ENCODE measurements around the gene STK32C.
"Not testable (repeated sequence)": the region's sequence is repeated elsewhere in the genome, so short reads cannot be mapped to it uniquely, and the experiment has no call there.

STK32C gene

DNA sequence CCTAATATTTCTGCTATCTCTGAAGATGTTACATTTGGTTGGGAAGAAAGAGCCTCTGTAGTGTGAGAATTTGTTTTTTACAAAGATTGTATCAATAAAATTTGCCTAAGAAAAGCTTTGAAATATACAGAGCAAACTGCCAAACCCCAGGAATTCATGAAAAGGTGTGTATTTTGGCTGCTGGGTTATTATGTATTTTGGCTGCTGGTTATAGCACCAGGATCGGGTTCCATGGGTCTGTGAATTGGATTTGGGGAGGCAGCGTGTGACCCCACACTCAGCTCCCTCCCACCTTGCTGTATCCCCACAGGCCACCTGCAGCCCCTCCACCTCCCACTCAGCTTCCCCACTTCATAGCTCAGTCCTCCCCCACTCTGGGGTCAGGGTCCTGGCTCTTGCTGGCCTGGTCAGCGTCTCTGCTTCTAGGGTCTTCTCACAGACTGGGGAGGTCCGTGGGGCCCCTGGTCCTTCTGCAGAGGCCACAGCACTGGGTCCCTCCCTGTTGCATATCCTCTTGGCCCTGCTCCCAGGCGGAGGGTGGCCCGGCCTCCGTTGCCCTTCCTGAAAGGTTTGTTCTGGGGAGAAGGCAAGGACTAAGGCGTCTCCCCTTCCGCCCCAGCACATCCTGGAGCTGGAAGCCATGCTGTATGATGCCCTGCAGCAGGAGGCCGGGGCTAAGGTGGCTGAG, 145.0 kb downstream of the STK32C start:
- DNase-seq = no peak

DNA sequence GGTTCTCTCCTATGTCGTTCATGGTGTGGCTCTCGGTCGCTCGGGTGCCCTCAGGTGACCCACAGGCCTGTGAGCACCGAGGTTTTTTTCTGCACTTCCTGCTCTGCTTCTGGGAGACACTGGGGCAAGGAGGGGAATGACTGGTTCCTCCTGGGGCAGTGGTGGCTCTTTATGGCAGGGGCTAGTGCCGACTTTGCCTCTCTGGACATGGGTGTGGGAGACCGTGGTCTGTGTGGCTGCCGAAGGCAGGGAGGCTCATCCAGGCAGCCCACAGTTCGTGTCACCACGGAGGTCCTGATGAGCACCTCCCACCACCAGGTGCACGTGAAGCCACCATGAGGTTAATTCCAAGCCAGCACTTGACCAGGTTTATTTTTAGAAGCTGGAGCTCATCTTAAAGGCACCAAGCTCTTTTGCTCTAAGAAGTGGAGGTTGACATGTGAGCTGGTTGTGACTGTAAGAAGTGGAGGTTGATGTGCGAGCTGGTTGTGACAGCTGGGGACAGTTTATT, 145.7 kb downstream of the STK32C start:
- DNase-seq = no peak

DNA sequence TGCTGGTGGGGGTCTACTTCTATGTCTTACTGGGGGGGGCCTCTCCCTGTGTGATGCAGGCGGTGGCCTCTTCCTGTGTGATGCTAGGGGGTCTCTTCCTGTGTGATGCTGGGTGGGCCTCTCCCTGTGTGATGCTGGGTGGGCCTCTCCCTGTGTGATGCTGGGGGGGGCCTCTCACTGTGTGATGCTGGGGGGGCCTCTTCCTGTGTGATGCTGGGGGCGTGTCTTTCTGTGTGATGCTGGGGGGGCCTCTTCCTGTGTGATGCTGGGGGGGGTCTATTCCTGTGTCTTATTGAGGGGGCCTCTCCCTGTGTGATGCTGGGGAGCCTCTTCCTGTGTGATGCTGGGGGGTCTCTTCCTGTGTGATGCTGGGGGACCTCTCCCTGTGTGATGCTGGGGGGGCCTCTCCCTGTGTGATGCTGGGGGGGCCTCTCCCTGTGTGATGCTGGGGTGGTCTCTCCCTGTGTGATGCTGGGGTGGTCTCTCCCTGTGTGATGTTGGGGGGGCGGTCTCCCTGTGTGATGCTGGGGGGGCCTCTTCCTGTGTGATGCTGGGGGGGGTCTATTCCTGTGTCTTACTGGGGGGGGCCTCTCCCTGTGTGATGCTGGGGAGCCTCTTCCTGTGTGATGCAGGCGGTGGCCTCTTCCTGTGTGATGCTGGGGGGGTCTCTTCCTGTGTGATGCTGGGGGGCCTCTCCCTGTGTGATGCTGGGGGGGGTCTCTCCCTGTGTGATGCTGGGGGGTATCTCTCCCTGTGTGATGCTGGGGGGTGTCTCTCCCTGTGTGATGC, 146.7 kb downstream of the STK32C start:
- DNase-seq = not testable (repeated sequence)

DNA sequence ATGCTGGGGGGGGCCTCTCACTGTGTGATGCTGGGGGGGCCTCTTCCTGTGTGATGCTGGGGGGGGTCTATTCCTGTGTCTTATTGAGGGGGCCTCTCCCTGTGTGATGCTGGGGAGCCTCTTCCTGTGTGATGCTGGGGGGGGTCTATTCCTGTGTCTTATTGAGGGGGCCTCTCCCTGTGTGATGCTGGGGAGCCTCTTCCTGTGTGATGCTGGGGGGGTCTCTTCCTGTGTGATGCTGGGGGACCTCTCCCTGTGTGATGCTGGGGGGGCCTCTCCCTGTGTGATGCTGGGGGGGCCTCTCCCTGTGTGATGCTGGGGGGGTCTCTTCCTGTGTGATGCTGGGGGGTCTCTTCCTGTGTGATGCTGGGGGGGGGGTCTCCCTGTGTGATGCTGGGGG, 147.5 kb downstream of the STK32C start:
- DNase-seq = not testable (repeated sequence)

DNA sequence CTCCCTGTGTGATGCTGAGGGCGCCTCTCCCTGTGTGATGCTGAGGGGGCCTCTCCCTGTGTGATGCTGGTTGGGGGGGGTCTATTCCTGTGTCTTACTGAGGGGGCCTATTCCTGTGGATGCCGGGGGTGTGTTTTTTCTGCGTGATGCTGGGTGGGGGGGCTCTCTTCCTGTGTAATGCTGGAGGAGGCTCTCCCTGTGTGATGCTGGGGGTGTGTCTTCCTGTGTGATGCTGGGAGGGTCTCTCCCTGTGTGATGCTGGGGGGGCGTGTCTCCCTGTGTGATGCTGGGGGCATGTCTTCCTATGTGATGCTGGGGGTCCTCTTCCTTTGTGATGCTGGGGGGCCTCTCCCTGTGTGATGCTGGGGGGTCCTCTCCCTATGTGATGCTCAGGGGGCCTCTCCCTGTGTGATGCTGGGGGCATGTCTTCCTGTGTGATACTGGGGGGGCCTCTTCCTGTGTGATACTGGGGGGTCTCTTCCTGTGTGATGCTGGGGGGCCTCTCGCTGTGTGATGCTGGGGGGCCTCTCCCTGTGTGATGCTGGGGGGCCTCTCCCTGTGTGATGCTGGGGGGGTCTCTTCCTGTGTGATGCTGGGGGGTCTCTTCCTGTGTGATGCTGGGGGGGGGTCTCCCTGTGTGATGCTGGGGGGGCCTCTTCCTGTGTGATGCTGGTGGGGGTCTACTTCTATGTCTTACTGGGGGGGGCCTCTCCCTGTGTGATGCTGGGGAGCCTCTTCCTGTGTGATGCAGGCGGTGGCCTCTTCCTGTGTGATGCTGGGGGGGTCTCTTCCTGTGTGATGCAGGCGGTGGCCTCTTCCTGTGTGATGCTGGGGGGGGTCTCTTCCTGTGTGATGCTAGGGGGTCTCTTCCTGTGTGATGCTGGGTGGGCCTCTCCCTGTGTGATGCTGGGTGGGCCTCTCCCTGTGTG, 148.2 kb downstream of the STK32C start:
- DNase-seq = not testable (repeated sequence)

DNA sequence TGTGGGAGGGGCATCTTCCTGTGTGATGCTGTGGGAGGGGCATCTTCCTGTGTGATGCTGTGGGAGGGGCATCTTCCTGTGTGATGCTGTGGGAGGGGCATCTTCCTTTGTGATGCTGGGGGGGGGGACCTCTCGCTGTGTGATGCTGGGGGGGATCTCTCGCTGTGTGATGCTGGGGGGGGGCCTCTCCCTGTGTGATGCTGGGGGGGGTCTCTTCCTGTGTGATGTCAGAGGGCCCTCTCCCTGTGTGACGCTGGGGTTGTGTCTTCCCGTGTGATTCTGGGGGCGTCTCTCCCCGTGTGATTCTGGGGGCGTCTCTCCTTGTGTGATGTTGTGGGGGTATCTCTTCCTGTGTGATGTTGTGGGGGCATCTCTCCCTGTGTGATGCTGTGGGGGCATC, 148.9 kb downstream of the STK32C start:
- peak in 1 of 2 donors; percentile 20 for DNase-seq

DNA sequence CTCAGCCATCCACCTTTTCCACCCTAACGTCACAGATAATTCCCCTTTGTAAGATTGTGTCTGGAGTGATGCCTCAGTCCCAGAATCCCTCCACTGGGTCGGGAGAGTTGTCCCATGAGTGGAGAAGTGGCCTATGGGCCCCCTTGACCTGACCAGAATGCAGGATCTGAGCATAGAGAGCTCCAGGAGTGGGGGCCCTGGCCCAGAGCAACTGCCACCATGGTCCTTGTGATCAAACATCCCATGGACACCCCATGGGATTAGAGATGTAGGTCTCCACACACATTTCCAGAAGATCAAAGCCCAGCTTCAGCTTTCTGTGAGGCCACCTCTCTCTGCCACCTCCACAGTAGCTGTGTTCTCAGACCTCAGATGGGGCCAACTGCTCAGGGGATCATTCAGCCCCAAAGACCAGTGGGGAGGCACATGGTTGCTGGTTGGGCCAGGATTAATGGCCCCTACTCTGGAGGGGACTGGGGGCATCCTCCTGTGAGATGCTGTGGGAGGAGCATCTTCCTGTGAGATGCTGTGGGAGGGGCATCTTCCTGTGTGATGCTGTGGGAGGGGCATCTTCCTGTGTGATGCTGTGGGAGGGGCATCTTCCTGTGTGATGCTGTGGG, 149.5 kb downstream of the STK32C start:
- DNase-seq = peak; percentile 23 to 25
